WTC11 (cell line): ENCODE data around the gene KAT6B. TPM values are rescaled to one million over a fixed set of nuclear protein-coding genes. Genes with fewer than 3 reads are reported as not detected.

ENCODE experiments used
- ATAC-seq: fragments of 200-7000 bp; cut with Tn5 transposase; 2 replicates; pipeline ENCODE4 v1.10.0; 2021; ENCODE audit warnings: mild to moderate bottlenecking, moderate library complexity
- CTCF ChIA-PET: fragments of 300-600 bp; sonication (Branson Sonifier 250); formaldehyde crosslinking; loops from one replicate; lab custom pipeline; 2021; ENCODE audit warnings: antibody characterized with exemption; lab: Charles Lee
- POLR2A ChIA-PET: fragments of 350-600 bp; sonication (Branson Sonifier 250); formaldehyde crosslinking; loops from one replicate; lab custom pipeline; 2021; ENCODE audit warnings: antibody characterized with exemption; lab: Charles Lee
- DNase-seq: peaks from one replicate; pipeline ENCODE4 v3.0.0; 2021; ENCODE audit warnings: low spot score
- H3K27ac Mint-ChIP-seq: 2 replicates; pipeline ENCODE4 v1.8.0; 2021; ENCODE audit warnings: mixed read lengths
- H3K27me3 Mint-ChIP-seq: 2 replicates; pipeline ENCODE4 v1.8.0; 2021; ENCODE audit warnings: low read depth, mild to moderate bottlenecking, moderate library complexity, mixed read lengths
- H3K36me3 Mint-ChIP-seq: 2 replicates; pipeline ENCODE4 v1.8.0; 2021; ENCODE audit warnings: mixed read lengths
- H3K4me1 Mint-ChIP-seq: 2 replicates; pipeline ENCODE4 v1.8.0; 2022; ENCODE audit warnings: mixed read lengths
- H3K4me3 Mint-ChIP-seq: 2 replicates; pipeline ENCODE4 v1.8.0; 2021; ENCODE audit warnings: mild to moderate bottlenecking, moderate library complexity, mixed read lengths
- H3K9me3 Mint-ChIP-seq: 2 replicates; pipeline ENCODE4 v1.8.0; 2021; ENCODE audit warnings: mixed read lengths
- ATF3 ChIP-seq: sonication (generic); formaldehyde crosslinking; conservative IDR thresholded peaks from 2 replicates; pipeline ENCODE4 v1.8.1; 2022; ENCODE audit warnings: mild to moderate bottlenecking, missing genetic modification reagents
- E2F5 ChIP-seq: sonication (generic); formaldehyde crosslinking; IDR thresholded peaks from 2 replicates; pipeline ENCODE4 v1.8.1; 2022; ENCODE audit warnings: mild to moderate bottlenecking, moderate library complexity, missing genetic modification reagents
- MXD4 ChIP-seq: fragments of 250-450 bp; sonication (Bioruptor Pico); IDR thresholded peaks from 2 replicates; pipeline ENCODE4 v1.8.0; 2021; ENCODE audit warnings: mild to moderate bottlenecking, moderate library complexity, borderline replicate concordance
- MYBL2 ChIP-seq: sonication (generic); formaldehyde crosslinking; IDR thresholded peaks from 2 replicates; pipeline ENCODE4 v1.8.1; 2023; ENCODE audit warnings: mild to moderate bottlenecking, moderate library complexity, missing genetic modification reagents
- NFATC4 ChIP-seq: fragments of 250-450 bp; sonication (Bioruptor Pico); IDR thresholded peaks from 2 replicates; pipeline ENCODE4 v1.9.0; 2021; ENCODE audit warnings: mild to moderate bottlenecking
- STAT6 ChIP-seq: sonication (generic); formaldehyde crosslinking; conservative IDR thresholded peaks from 2 replicates; pipeline ENCODE4 v1.8.1; 2023; ENCODE audit warnings: mild to moderate bottlenecking, low read depth, missing genetic modification reagents, moderate library complexity
- TEAD4 ChIP-seq: sonication (generic); formaldehyde crosslinking; IDR thresholded peaks from 2 replicates; pipeline ENCODE4 v1.8.0; 2022; ENCODE audit warnings: mild to moderate bottlenecking, missing genetic modification reagents
- ZNF121 ChIP-seq: sonication (generic); formaldehyde crosslinking; IDR thresholded peaks from 2 replicates; pipeline ENCODE4 v1.8.0; 2023; ENCODE audit warnings: missing genetic modification reagents
- ZNF416 ChIP-seq: fragments of 250-450 bp; sonication (Bioruptor Pico); IDR thresholded peaks from 2 replicates; pipeline ENCODE4 v1.9.0; 2021; ENCODE audit warnings: mild to moderate bottlenecking, inconsistent platforms
- ZSCAN18 ChIP-seq: fragments of 250-450 bp; sonication (Bioruptor Pico); IDR thresholded peaks from 2 replicates; pipeline ENCODE4 v2.1.2; 2022; ENCODE audit warnings: mild to moderate bottlenecking, moderate library complexity
- total RNA-seq: library from RNA; stranded (reverse); gene quantifications from 3 replicates; pipeline ENCODE4 v1.2.3, GENCODE V29; 2021
- TF ChIP-seq, protein P1 (sequence below): fragments of 250-450 bp; sonication (Bioruptor Pico); IDR thresholded peaks from 2 replicates; pipeline ENCODE4 v1.9.0; 2021; ENCODE audit warnings: mild to moderate bottlenecking
- TF ChIP-seq, protein P2 (sequence below): sonication (generic); formaldehyde crosslinking; IDR thresholded peaks from 2 replicates; pipeline ENCODE4 v1.8.0; 2023; ENCODE audit warnings: mild to moderate bottlenecking, missing genetic modification reagents
- TF ChIP-seq, protein P3 (sequence below): sonication (generic); formaldehyde crosslinking; IDR thresholded peaks from 2 replicates; pipeline ENCODE4 v1.8.1; 2023; ENCODE audit warnings: mild to moderate bottlenecking, missing genetic modification reagents, moderate library complexity

KAT6B gene
- total RNA-seq, 1 experiment from 2014 or later = 18.5 TPM

DNA sequence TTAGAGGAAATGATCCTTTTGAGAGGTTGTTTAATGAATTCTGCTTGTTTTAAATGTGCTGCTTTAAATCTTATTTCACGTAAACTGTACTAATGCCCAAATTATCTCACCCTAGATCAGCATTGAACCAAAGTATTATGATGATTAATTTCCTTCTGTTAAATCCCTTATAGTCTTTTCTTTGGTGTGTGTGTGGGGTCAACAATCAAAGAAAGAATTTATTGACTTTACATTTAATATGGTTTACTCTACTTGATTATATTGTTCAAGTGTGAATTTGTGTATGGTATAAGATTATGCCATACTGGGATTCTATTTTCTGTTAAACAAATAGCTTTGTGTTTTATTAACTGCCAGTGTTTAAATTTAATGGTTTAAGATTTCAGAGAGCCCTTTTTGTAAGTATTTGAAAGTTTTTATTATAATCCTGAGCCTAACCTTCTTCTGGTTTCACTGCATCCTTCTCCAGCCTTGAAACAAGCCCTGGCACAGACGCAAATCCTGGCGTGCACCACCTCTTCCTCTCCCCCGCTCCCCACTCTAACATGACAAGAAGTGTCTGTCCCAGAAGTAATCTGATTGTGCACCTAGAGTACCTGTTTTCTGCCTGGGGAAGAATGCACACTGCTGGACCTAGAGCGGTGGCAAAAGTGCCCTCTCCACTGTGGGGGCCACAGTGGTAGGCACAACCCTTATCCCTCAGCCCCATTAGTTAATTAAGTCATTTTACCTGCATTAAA lies 70.6 kb downstream of the KAT6B start:
- no peak for TF ChIP-seq ZNF416 (CRISPR knock-in tag)
- no peak for TF ChIP-seq MXD4 (CRISPR knock-in tag)
- TF ChIP-seq TEAD4 = no peak
- TF ChIP-seq, protein P1, sequence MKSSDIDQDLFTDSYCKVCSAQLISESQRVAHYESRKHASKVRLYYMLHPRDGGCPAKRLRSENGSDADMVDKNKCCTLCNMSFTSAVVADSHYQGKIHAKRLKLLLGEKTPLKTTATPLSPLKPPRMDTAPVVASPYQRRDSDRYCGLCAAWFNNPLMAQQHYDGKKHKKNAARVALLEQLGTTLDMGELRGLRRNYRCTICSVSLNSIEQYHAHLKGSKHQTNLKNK = no peak
- no peak for TF ChIP-seq ATF3 (CRISPR knock-in tag)
- TF ChIP-seq ZSCAN18 (CRISPR knock-in tag) = no peak
- TF ChIP-seq NFATC4 (CRISPR knock-in tag) = no peak
- TF ChIP-seq, protein P2, sequence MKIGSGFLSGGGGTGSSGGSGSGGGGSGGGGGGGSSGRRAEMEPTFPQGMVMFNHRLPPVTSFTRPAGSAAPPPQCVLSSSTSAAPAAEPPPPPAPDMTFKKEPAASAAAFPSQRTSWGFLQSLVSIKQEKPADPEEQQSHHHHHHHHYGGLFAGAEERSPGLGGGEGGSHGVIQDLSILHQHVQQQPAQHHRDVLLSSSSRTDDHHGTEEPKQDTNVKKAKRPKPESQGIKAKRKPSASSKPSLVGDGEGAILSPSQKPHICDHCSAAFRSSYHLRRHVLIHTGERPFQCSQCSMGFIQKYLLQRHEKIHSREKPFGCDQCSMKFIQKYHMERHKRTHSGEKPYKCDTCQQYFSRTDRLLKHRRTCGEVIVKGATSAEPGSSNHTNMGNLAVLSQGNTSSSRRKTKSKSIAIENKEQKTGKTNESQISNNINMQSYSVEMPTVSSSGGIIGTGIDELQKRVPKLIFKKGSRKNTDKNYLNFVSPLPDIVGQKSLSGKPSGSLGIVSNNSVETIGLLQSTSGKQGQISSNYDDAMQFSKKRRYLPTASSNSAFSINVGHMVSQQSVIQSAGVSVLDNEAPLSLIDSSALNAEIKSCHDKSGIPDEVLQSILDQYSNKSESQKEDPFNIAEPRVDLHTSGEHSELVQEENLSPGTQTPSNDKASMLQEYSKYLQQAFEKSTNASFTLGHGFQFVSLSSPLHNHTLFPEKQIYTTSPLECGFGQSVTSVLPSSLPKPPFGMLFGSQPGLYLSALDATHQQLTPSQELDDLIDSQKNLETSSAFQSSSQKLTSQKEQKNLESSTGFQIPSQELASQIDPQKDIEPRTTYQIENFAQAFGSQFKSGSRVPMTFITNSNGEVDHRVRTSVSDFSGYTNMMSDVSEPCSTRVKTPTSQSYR (CRISPR knock-in tag) = no peak
- no peak for TF ChIP-seq STAT6
- TF ChIP-seq MYBL2 (CRISPR knock-in tag) = no peak
- no peak for TF ChIP-seq E2F5 (CRISPR knock-in tag)
- no peak for TF ChIP-seq ZNF121 (CRISPR knock-in tag)
- TF ChIP-seq, protein P3, sequence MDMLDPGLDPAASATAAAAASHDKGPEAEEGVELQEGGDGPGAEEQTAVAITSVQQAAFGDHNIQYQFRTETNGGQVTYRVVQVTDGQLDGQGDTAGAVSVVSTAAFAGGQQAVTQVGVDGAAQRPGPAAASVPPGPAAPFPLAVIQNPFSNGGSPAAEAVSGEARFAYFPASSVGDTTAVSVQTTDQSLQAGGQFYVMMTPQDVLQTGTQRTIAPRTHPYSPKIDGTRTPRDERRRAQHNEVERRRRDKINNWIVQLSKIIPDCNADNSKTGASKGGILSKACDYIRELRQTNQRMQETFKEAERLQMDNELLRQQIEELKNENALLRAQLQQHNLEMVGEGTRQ (CRISPR knock-in tag) = no peak
- ATAC-seq (no peak), DNase-seq (no peak)
- peaks cover 16% of the 10 kb centered on the region for H3K4me1 Mint-ChIP-seq
- no peaks in the 10 kb centered on the region for H3K36me3 Mint-ChIP-seq
- H3K9me3 Mint-ChIP-seq = no peaks in the 10 kb centered on the region
- POLR2A ChIA-PET = no interaction called here
- H3K27ac Mint-ChIP-seq = peak overlapping the region; percentile 53; the same call in 1 of the 2 replicates
- CTCF ChIA-PET = no interaction called here
- no peak overlapping the region for H3K4me3 Mint-ChIP-seq
- no peaks in the 10 kb centered on the region for H3K27me3 Mint-ChIP-seq
